ENCODE measurements around the gene TUG1.

DNA sequence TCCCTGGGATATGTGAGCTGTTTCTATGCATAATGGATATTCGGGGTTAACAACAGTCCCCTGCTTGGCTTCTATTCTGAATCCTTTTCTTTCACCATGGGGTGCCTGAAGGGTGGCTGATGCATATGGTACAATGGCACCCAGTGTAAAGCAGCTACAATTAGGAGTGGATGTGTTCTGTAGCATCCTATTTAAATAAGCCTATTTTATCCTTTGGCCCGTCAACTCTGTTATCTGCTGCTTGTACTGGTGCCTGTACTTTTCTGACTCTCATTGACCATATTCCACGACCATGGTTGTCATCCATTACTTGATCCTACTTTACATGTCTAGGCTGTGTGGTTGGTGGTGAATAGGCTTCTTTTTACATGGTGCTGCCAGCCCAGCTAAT, 1.3 kb downstream of the TUG1 start:
- TF ChIP-seq, protein P1, sequence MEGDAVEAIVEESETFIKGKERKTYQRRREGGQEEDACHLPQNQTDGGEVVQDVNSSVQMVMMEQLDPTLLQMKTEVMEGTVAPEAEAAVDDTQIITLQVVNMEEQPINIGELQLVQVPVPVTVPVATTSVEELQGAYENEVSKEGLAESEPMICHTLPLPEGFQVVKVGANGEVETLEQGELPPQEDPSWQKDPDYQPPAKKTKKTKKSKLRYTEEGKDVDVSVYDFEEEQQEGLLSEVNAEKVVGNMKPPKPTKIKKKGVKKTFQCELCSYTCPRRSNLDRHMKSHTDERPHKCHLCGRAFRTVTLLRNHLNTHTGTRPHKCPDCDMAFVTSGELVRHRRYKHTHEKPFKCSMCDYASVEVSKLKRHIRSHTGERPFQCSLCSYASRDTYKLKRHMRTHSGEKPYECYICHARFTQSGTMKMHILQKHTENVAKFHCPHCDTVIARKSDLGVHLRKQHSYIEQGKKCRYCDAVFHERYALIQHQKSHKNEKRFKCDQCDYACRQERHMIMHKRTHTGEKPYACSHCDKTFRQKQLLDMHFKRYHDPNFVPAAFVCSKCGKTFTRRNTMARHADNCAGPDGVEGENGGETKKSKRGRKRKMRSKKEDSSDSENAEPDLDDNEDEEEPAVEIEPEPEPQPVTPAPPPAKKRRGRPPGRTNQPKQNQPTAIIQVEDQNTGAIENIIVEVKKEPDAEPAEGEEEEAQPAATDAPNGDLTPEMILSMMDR (IDR thresholded peaks at IDR 0.05) = no peak
- no peak for TF ChIP-seq POLR2A (IDR thresholded peaks at IDR 0.05)
- no peak for TF ChIP-seq POLR2AphosphoS5 (IDR thresholded peaks at IDR 0.05)
